D721Med (cell line): ENCODE measurements around the gene SLC41A2.

Experiments used
- DNase-seq: peaks from one replicate; pipeline ENCODE4 v3.0.0; 2011; ENCODE audit warnings: low spot score; ENCODE audit not compliant: insufficient read length
- FAIRE-seq: peaks from 2 replicates; lab custom pipeline; 2011; peaks lifted over from hg19 to GRCh38; lab: Jason Lieb, UNC
- TF ChIP-seq, protein P1 (sequence below): IDR thresholded peaks from 2 replicates; pipeline ENCODE4 v1.5.1; 2012; ENCODE audit warnings: mild to moderate bottlenecking, control low read depth; ENCODE audit not compliant: insufficient read depth; ENCODE audit errors: missing control alignments

Gene SLC41A2

GRCh38 chr12:104909761-104910160 is 48.3 kb downstream of the SLC41A2 start:
- no peak for FAIRE-seq

More at GRCh38 chr12:104909761-104910160, 48.3 kb downstream of the SLC41A2 start:
- DNase-seq = no peak
- TF ChIP-seq, protein P1, sequence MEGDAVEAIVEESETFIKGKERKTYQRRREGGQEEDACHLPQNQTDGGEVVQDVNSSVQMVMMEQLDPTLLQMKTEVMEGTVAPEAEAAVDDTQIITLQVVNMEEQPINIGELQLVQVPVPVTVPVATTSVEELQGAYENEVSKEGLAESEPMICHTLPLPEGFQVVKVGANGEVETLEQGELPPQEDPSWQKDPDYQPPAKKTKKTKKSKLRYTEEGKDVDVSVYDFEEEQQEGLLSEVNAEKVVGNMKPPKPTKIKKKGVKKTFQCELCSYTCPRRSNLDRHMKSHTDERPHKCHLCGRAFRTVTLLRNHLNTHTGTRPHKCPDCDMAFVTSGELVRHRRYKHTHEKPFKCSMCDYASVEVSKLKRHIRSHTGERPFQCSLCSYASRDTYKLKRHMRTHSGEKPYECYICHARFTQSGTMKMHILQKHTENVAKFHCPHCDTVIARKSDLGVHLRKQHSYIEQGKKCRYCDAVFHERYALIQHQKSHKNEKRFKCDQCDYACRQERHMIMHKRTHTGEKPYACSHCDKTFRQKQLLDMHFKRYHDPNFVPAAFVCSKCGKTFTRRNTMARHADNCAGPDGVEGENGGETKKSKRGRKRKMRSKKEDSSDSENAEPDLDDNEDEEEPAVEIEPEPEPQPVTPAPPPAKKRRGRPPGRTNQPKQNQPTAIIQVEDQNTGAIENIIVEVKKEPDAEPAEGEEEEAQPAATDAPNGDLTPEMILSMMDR = no peak
